ENCODE results near the gene P3H3.

- TF ChIP-seq POLR2AphosphoS5 (IDR thresholded peaks at IDR 0.05; ENCODE audit: low read depth, low read length), result no peak
- no peak for TF ChIP-seq TAF1 (IDR thresholded peaks at IDR 0.05; ENCODE audit: borderline replicate concordance, insufficient read depth, low read length)
Observed at GRCh38 chr12:6847676-6848075, 19.5 kb downstream of the P3H3 start.
